ENCODE data around the gene MYLK4. TPM values are rescaled to one million over a fixed set of nuclear protein-coding genes. Genes with fewer than 3 reads are reported as not detected.

MYLK4 gene
- total RNA-seq, 1 experiment from 2014 or later = 1.6 TPM

GRCh38 chr6:2643130-2643529 lies 107.6 kb downstream of the MYLK4 start:
- Histone ChIP-seq H3K27me3 (ENCODE audit: insufficient read depth, low read depth) (no peaks in the 10 kb centered on the region), H3K4me1 (replicated peaks; ENCODE audit: insufficient read depth) (no peaks in the 10 kb centered on the region), H3K4me2 (no peak overlapping the region), H3K9me2 (ENCODE audit: insufficient read depth) (no peaks in the 10 kb centered on the region), H3K36me3 (ENCODE audit: low read depth) (no peaks in the 10 kb centered on the region), H3K27ac (no peak overlapping the region), H3K4me3 (no peak overlapping the region), H2AFZ (no peak overlapping the region), H3F3A (ENCODE audit: insufficient read depth, low read depth) (no peaks in the 10 kb centered on the region), H3K9me3 (ENCODE audit: insufficient read depth, low read depth) (no peaks in the 10 kb centered on the region), H4K20me1 (ENCODE audit: insufficient read depth) (no peaks in the 10 kb centered on the region), H3K79me2 (ENCODE audit: low read depth) (no peaks in the 10 kb centered on the region)
- TF ChIP-seq CTCF (conservative IDR thresholded peaks at IDR 0.05) (no peak), EZH2 (IDR thresholded peaks at IDR 0.05; ENCODE audit: low read depth) (no peak)
- CTCF ChIA-PET = no interaction called here
- intact Hi-C loops (cut with micrococcal nuclease; ENCODE audit: unreplicated experiment) = no loop called here
- no peak for DNase-seq
- no TSS peak for BruUV-seq (replicated peaks)
- POLR2A ChIA-PET (ENCODE audit: unreplicated experiment) = no interaction called here

GRCh38 chr6:2641044-2641725 lies 109.5 kb downstream of the MYLK4 start:
- no peak overlapping the region for H3K4me2 ChIP-seq
- ChIA-PET POLR2A (ENCODE audit: unreplicated experiment) (no interaction called here), CTCF (no interaction called here)
- no peak for DNase-seq
- no peaks in the 10 kb centered on the region for H3K36me3 ChIP-seq (ENCODE audit: low read depth)
- no peaks in the 10 kb centered on the region for H3K9me2 ChIP-seq (ENCODE audit: insufficient read depth)
- H3F3A ChIP-seq (ENCODE audit: insufficient read depth, low read depth) = no peaks in the 10 kb centered on the region
- H3K27ac ChIP-seq = no peak overlapping the region
- no peaks in the 10 kb centered on the region for H3K4me1 ChIP-seq (replicated peaks; ENCODE audit: insufficient read depth)
- intact Hi-C loops (cut with micrococcal nuclease; ENCODE audit: unreplicated experiment) = no loop called here
- no TSS peak for BruUV-seq (replicated peaks)
- H3K9me3 ChIP-seq (ENCODE audit: insufficient read depth, low read depth) = no peaks in the 10 kb centered on the region
- H3K27me3 ChIP-seq (ENCODE audit: insufficient read depth, low read depth) = no peaks in the 10 kb centered on the region
- H3K4me3 ChIP-seq = no peak overlapping the region
- no peaks in the 10 kb centered on the region for H3K79me2 ChIP-seq (ENCODE audit: low read depth)
- H4K20me1 ChIP-seq (ENCODE audit: insufficient read depth) = no peaks in the 10 kb centered on the region
- H2AFZ ChIP-seq = no peak overlapping the region
- TF ChIP-seq CTCF (conservative IDR thresholded peaks at IDR 0.05) = no peak
- no peak for TF ChIP-seq EZH2 (IDR thresholded peaks at IDR 0.05; ENCODE audit: low read depth)

- BruUV-seq (replicated peaks) = no TSS peak
- Histone ChIP-seq H3K9me2 (ENCODE audit: insufficient read depth) (no peaks in the 10 kb centered on the region), H3K4me2 (no peak overlapping the region), H3K27me3 (ENCODE audit: insufficient read depth, low read depth) (no peaks in the 10 kb centered on the region), H3F3A (ENCODE audit: insufficient read depth, low read depth) (no peaks in the 10 kb centered on the region), H3K36me3 (ENCODE audit: low read depth) (no peaks in the 10 kb centered on the region), H3K4me3 (no peak overlapping the region), H3K4me1 (replicated peaks; ENCODE audit: insufficient read depth) (no peaks in the 10 kb centered on the region), H3K27ac (no peak overlapping the region), H2AFZ (no peak overlapping the region), H3K79me2 (ENCODE audit: low read depth) (no peaks in the 10 kb centered on the region), H4K20me1 (ENCODE audit: insufficient read depth) (no peaks in the 10 kb centered on the region), H3K9me3 (ENCODE audit: insufficient read depth, low read depth) (no peaks in the 10 kb centered on the region)
- POLR2A ChIA-PET (ENCODE audit: unreplicated experiment) = no interaction called here
- intact Hi-C loops (cut with micrococcal nuclease; ENCODE audit: unreplicated experiment) = no loop called here
- TF ChIP-seq EZH2 (IDR thresholded peaks at IDR 0.05; ENCODE audit: low read depth) (no peak), CTCF (conservative IDR thresholded peaks at IDR 0.05) (no peak)
- CTCF ChIA-PET = interaction anchor here (0.6 kb wide), 1 partner anchor 54 kb away, joined by 3 read pairs; no protein-coding TSS in a partner anchor
- DNase-seq = no peak
These were observed 110.2 kb downstream of the MYLK4 start for GRCh38 chr6:2640551-2640950.
